Activated T-helper 2 cell treated with anti-CD3 and anti-CD28 coated beads, Interferon-gamma antibody, Interleukin-2, Interleukin-4, amounts not matched to agents 10 μg/mL and 5 μg/mL and 100 μg/mL, durations not matched to agents 14 hours and 24 hours and 36 hours (primary cell): Measurements from ENCODE around the gene ZDHHC14. TPM values are rescaled to one million over a fixed set of nuclear protein-coding genes. Genes with fewer than 3 reads are reported as not detected.

ENCODE experiments used
- DNase-seq: peaks from one replicate; pipeline ENCODE4 v3.0.0; 2021; ENCODE audit warnings: low spot score
- H3K27ac Mint-ChIP-seq: one replicate; pipeline ENCODE4 v1.8.0; 2021; ENCODE audit warnings: mixed read lengths
- H3K27me3 Mint-ChIP-seq: one replicate; pipeline ENCODE4 v1.8.0; 2021; ENCODE audit warnings: low read depth, mixed read lengths
- H3K36me3 Mint-ChIP-seq: one replicate; pipeline ENCODE4 v1.8.0; 2021; ENCODE audit warnings: low read depth, mixed read lengths
- H3K4me1 Mint-ChIP-seq: one replicate; pipeline ENCODE4 v1.8.0; 2021; ENCODE audit warnings: low read depth, mixed read lengths
- H3K4me3 Mint-ChIP-seq: one replicate; pipeline ENCODE4 v1.8.0; 2021; ENCODE audit warnings: low read depth, mild to moderate bottlenecking, moderate library complexity, mixed read lengths
- H3K9me3 Mint-ChIP-seq: one replicate; pipeline ENCODE4 v1.8.0; 2021; ENCODE audit warnings: mixed read lengths
- intact Hi-C: fragments of 100-400 bp; cut with micrococcal nuclease; formaldehyde crosslinking; loops from one replicate; pipeline ENCODE4 v1.15.1; 2023
- total RNA-seq: library from RNA; stranded (reverse); gene quantifications from 2 replicates; pipeline ENCODE4 v1.2.3, GENCODE V29; 2022

ZDHHC14 gene
- total RNA-seq, 1 donor from 2014 or later = 8.4 TPM

DNA sequence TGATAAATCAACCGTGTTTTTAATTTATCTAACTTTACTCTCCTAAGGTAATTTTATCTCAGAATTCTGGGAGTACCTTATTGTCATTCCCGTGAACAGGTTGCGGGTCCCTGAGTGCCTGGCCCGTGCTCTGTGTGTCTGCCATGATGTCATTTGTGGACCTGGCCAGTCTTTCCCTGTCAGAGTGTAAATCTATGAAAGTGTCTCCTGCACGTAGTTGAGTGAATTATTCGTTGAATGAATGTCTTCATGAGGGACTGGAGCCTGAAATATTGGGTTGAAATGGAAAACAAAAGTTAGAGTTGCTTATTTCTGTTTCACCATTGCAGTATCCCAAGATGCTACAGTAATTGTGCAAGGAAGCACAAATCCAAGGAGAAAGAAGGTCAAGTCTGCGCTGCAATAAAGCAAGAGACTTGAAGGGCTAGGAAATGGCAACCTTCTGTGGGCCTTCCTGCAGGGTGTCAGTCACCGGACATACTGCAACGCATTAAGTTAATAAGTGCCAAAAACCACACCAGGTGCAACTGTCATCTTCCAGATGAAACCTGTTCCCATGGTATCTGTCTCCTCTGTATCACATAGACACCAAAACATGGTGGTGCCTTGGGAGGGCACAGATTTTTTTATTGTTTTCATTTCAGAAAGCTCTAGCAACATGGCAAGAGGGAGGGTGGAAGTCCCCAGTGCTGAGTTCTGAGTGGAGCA lies 135.5 kb downstream of the ZDHHC14 start:
- no peak for DNase-seq
- Mint-ChIP-seq H3K9me3 (no peaks in the 10 kb centered on the region), H3K4me3 (no peak overlapping the region), H3K27ac (no peak overlapping the region), H3K27me3 (no peaks in the 10 kb centered on the region), H3K36me3 (no peaks in the 10 kb centered on the region), H3K4me1 (peaks cover 11% of the 10 kb centered on the region)
- intact Hi-C loops = no loop called here

DNA sequence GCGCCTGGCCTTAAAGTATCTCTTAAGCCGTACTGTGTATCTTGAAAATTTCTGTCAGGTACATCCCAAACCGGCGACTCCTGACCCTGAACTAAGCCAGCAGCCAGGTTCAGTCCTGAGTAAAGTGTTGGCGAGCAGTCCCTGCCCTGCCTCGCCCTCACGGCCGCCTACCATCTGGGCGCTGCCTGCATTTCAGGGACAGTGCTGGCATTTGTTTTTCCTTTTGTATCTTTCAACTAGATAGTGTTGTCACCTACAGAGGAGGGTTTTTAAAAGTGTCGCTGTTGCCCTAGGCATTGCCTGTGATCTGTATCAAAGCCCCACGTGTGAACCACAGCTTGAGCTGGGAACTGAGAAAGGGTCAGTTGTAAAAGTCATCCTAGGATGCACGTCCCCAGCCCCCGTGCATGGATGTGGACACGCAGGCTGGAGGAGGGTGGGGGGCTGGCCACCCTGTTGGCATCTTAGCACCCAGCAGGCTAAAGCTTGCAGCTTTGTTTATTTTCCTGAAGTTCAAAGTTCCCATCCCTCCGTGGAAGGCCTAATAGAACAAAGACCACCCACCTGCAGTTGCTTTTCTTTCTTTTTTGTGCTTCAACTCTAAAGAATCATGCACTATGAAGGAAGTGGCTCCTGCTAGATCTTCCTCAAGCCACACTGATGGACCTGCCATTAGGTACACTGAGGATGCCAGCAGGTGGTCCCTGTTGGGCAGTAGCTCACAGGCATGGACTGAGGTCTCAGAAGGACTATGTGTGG lies 136.8 kb downstream of the ZDHHC14 start:
- H3K27me3 Mint-ChIP-seq = no peaks in the 10 kb centered on the region
- intact Hi-C loops = no loop called here
- no peaks in the 10 kb centered on the region for H3K36me3 Mint-ChIP-seq
- H3K4me3 Mint-ChIP-seq = no peak overlapping the region
- H3K27ac Mint-ChIP-seq = no peak overlapping the region
- H3K4me1 Mint-ChIP-seq = peaks cover 14% of the 10 kb centered on the region
- no peak for DNase-seq
- no peaks in the 10 kb centered on the region for H3K9me3 Mint-ChIP-seq

DNA sequence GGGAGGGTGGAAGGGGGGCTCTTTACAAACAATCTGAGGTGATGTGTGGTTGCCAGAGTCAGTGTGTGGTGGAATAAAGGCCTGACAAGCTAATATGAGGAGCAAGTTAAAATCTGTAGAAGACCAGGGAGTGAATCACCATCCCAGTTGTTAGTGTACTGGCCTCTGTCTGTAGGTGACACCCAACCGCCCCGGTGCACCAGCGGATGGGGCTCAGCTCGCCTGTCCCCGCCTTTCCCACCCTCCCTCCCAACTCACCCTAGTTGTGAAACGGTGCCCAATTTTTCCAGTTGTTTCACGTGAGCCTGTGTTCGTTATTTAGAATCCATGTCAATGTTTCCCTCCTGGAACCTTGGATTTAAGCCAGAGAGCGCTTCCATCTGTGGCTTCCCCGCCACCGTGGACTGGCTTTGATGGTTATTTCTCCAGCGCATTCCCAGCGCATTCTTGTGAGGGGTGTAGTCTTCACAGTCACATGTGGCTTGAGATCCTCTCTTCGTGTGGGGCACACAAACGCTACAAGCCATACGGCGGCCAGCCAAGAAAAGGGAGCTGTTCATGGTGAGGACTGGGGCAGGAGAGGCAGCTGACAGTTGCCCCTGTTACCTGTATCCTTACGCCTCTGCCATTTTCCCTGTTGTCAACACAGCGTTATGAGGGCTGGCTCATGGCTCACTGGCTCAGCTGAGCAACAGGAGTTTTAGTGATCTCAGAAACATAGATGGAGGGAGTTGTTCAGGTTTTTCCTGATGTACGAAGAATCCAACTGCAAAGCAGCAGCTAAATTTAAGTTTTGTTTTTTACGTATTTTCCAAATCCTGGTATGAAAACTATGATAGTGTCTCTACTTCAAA lies 137.6 kb downstream of the ZDHHC14 start:
- Mint-ChIP-seq H3K9me3 (no peaks in the 10 kb centered on the region), H3K27ac (no peak overlapping the region), H3K27me3 (no peaks in the 10 kb centered on the region), H3K4me3 (no peak overlapping the region), H3K4me1 (peaks cover 15% of the 10 kb centered on the region), H3K36me3 (no peaks in the 10 kb centered on the region)
- intact Hi-C loops = no loop called here
- no peak for DNase-seq

DNA sequence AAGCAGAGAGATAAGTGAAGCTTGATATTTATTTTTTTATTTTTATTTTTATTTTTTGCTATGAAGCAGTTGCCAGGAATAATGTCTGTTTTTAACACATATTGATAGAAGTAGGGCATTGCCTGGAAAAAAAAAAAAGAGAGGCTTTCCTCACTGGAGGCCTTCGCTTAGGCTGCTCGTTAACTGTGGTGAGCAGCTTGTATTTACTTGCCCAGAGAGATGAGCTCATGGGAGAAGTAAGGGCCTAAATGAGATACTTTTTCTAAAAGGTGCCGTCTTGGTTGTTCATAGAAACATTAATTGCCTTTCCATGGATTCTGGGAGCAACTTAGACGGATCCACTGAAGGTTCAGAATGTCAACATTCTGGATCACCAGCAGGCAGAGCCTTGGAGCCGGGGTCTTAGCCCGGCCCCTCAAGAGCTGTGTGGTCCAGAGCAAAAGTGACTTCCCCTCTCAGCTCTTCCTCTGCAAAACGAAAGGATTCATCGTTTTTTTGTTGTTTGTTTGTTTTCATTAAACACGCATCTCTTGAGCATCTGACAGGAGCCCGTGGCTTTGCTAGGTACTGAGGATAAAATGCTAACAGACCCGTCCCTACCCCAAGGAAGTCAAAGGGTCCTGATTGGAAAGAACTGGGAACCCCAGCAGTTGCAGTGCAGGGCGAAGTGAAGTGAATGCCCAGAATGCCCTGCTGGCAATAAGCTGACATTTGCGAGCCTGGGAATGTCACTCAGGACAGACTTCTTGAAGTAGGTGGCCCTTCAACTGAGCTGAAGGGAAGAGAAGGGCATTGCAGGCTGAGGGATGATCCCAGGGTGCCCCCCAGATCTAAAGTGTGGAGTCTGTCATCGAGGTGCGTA lies 138.5 kb downstream of the ZDHHC14 start:
- no peak for DNase-seq
- Mint-ChIP-seq H3K4me3 (no peak overlapping the region), H3K36me3 (no peaks in the 10 kb centered on the region), H3K27ac (no peak overlapping the region), H3K4me1 (peaks cover 15% of the 10 kb centered on the region), H3K27me3 (no peaks in the 10 kb centered on the region), H3K9me3 (no peaks in the 10 kb centered on the region)
- intact Hi-C loops = no loop called here

DNA sequence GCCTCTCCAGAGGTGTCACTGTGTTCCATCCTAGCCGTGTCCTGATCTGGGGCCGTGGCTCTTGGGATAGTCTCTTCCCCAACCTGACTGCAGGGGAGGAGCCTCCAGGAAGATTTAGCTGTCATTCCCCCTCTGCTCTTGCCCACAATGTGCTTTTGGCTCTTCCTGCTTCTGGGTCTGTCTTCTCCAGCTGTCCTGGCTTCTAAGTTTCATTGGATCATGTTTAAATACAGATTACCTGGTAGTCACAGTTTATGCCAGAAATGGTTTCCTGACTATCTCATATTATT lies 139.1 kb downstream of the ZDHHC14 start:
- DNase-seq = no peak
- intact Hi-C loops = no loop called here

DNA sequence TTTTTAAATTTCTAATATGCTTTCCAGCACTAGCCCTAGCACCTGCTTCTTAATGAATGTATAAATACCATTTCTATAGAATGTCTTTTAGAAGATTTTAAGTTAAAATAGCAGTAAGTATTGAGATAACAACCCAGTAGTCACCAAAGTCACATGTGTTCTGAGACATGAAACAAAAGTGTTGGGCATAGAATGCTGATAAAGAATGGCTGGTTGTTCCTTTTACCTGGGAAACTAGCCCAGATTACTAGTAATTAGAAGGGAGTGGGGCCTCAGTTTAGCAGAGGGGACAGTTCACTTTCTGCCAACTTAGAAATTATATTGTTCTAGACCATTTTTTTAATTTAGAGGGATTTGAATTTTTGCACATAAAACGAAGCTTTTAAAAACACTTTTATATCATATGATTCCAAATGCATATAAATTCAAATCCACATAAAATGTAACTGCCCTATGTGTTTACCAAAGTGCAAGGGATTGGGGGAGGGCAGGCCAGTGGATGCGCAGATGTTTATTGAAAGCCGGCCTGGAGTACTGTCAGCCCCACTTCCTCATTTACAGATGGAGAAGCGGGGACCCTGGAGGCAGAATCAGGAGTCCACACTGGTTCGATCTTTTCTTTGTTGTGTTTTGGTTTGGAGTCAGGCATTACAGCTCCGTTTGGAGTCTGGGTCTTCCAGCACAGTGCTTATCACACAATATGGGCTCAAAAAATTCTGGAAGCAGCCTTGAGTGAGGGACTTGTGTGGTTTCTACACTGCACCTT lies 139.8 kb downstream of the ZDHHC14 start:
- Mint-ChIP-seq H3K27me3 (no peaks in the 10 kb centered on the region), H3K36me3 (peaks cover 2% of the 10 kb centered on the region), H3K4me3 (no peak overlapping the region), H3K27ac (no peak overlapping the region), H3K9me3 (peaks cover 2% of the 10 kb centered on the region), H3K4me1 (peaks cover 10% of the 10 kb centered on the region)
- intact Hi-C loops = no loop called here
- DNase-seq = no peak

More for the DNA sequence above, 139.1 kb downstream of the ZDHHC14 start:
- H3K27me3 Mint-ChIP-seq = no peaks in the 10 kb centered on the region
- H3K27ac Mint-ChIP-seq = no peak overlapping the region
- no peaks in the 10 kb centered on the region for H3K36me3 Mint-ChIP-seq
- H3K4me1 Mint-ChIP-seq = peaks cover 11% of the 10 kb centered on the region
- H3K4me3 Mint-ChIP-seq = no peak overlapping the region
- no peaks in the 10 kb centered on the region for H3K9me3 Mint-ChIP-seq

DNA sequence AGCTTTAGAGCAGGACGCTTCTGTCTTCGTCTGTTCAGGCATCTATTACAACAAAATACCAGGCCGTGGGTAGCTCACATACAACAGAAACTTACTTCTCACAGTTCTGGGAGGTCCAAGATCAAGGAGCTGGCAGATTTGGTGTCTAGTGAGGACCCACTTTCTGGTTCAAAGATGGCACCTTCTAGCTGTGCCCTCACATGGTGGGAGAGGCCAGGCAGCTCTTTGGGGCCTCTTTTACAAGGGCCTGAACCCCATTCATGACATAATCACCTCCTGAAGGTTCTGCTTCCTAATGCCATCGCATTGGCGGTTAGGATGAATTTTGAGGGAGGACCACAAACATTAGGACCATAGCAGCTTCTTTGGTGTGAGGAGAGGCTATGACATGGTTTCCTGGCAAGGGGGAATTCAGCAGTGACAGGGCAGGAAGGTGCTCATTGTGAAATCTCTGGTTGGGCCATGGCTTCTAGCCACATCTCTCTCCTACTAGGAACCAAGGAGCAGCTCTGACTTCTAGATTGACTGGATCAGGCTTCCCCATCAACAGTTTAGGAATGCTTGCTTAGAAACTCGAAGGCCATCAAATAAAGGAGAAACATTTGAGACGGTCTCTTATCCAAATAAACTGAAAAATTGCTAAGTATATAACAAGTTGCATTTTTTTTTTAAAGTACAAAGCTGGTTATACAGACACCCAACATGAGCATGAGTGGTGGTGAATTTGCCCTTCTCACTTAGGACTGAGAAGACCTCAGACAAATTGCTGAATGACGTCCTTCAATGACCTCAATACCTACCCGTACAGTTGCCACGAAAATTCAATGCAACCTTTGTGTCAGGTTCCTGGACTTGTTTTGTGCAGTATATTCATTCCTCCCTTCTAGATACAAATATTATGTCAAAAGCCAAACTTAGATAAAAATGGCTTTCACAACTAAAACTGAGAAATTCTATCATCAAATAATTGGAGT lies 140.7 kb downstream of the ZDHHC14 start:
- intact Hi-C loops = no loop called here
- H3K9me3 Mint-ChIP-seq = peaks cover 5% of the 10 kb centered on the region
- H3K4me3 Mint-ChIP-seq = no peak overlapping the region
- H3K27me3 Mint-ChIP-seq = no peaks in the 10 kb centered on the region
- H3K27ac Mint-ChIP-seq = no peak overlapping the region
- H3K36me3 Mint-ChIP-seq = peaks cover 9% of the 10 kb centered on the region
- no peak for DNase-seq
- peaks cover 18% of the 10 kb centered on the region for H3K4me1 Mint-ChIP-seq

DNA sequence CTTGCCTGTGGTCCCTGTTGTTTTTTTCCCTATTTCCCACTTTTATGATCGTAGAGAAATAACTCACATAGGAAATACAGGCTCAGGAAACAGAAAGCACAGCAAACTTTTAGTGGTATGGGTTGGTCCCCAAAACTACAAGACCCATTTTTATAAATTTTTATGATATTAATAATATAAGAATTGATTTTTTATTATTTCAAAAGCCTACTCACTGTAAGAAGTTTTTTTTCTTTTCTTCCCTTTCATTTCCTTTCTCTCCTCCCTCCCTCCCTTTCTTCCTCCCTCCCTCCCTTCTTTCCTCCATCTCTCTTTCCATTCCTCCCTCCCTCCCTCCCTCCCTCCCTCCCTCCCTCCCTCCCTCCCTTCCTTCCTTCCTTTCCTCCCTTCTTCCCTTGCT lies 141.5 kb downstream of the ZDHHC14 start:
- H3K4me1 Mint-ChIP-seq = peaks cover 25% of the 10 kb centered on the region
- DNase-seq = no peak
- no peak overlapping the region for H3K27ac Mint-ChIP-seq
- H3K4me3 Mint-ChIP-seq = no peak overlapping the region
- intact Hi-C loops = no loop called here
- peaks cover 13% of the 10 kb centered on the region for H3K36me3 Mint-ChIP-seq
- H3K27me3 Mint-ChIP-seq = no peaks in the 10 kb centered on the region
- H3K9me3 Mint-ChIP-seq = peaks cover 8% of the 10 kb centered on the region

DNA sequence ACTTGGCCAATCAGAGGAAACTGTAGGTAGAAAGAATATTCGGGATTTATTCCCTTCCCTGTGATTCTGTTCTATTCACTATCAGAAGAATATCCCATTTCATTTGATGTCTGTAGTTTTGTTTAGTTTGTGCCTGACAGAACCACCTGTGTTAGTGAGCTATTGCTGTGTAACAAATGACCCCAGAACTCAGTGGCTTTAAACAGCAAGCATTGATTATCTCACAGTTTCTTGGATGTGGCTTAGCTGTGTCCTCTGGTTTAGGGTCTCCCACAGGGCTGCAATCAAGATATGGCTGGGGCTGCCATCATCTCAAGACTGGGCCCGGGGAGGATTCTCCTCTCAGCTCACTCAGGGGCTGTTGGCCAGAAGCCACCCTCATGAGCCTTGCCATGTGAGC lies 143.7 kb downstream of the ZDHHC14 start:
- Mint-ChIP-seq H3K27ac (no peak overlapping the region), H3K4me1 (peaks cover 37% of the 10 kb centered on the region), H3K36me3 (peaks cover 20% of the 10 kb centered on the region), H3K4me3 (no peak overlapping the region), H3K9me3 (peaks cover 14% of the 10 kb centered on the region), H3K27me3 (no peaks in the 10 kb centered on the region)
- intact Hi-C loops = no loop called here
- DNase-seq = no peak

DNA sequence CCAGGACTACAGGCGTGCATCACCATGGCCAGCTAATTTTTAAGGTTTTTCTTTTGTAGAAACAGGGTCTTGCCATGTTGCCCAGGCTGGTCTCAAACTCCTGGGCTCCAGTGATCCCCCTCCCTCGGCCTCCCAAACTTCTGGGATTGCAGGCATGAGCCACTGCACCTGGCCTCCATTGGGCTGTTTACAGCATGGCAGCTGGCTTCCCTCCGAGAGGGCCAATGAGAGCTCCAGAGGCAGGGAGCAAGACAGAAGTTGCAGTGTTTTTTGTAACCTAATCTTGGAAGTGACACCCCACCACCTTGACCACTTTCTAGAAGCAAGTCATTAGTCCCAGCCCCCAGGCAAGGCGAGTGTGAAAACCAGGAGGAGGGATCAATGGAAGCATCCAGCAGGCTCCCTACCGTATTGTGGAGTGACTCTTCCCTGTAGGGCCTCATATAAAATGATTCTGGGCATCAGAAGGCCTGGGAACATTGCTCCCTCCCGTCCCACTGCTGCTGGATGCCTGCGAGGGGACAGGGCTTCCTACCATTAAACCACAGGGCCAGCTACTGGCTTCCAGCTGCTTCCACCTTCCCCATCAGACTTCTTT lies 144.4 kb downstream of the ZDHHC14 start:
- peaks cover 37% of the 10 kb centered on the region for H3K4me1 Mint-ChIP-seq
- no peak overlapping the region for H3K27ac Mint-ChIP-seq
- H3K36me3 Mint-ChIP-seq = peaks cover 20% of the 10 kb centered on the region
- H3K4me3 Mint-ChIP-seq = no peak overlapping the region
- intact Hi-C loops = no loop called here
- peaks cover 14% of the 10 kb centered on the region for H3K9me3 Mint-ChIP-seq
- H3K27me3 Mint-ChIP-seq = no peaks in the 10 kb centered on the region
- no peak for DNase-seq

DNA sequence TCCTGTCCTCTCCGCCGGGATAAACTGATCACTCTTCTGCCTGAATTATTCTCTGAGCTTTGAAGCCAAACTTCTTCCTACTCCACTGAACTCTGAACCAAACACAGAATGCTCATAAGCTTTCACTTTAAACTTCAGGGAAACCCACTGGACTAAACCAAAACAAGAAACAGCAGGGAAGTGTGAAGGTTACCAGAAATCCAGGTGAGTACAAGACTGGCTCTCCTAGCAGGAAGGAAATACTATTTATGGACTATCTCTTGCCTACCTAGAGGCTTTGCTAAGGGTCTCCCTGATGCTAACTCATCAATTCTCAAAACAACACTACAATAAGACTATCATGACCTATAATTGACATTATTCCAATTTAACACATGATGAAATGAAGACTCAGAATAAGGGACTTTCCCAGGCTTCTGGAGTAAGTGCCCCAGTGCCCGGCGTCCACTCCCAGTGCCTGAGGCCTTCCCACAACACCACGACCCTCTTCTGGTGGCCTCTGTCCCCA lies 145.0 kb downstream of the ZDHHC14 start:
- peaks cover 14% of the 10 kb centered on the region for H3K9me3 Mint-ChIP-seq
- no peaks in the 10 kb centered on the region for H3K27me3 Mint-ChIP-seq
- no peak overlapping the region for H3K4me3 Mint-ChIP-seq
- H3K4me1 Mint-ChIP-seq = peaks cover 37% of the 10 kb centered on the region
- no peak overlapping the region for H3K27ac Mint-ChIP-seq
- H3K36me3 Mint-ChIP-seq = peaks cover 20% of the 10 kb centered on the region
- intact Hi-C loops = no loop called here
- DNase-seq = no peak
